CD4-positive, alpha-beta T cell treated with Interleukin-15 for 4 hours (primary cell): Measurements from ENCODE around the gene CUEDC2.

Source experiments
- DNase-seq: peaks from one replicate; pipeline ENCODE4 v3.0.0-alpha.2; 2020; ENCODE audit warnings: low spot score

Gene CUEDC2

GRCh38 chr10:102409604-102410428 is 22.6 kb downstream of the CUEDC2 start:
- no peak for DNase-seq

- DNase-seq = peak; percentile 62
Measured at GRCh38 chr10:102408728-102409603, 23.4 kb downstream of the CUEDC2 start.

GRCh38 chr10:102408131-102408727 is 24.1 kb downstream of the CUEDC2 start:
- DNase-seq = no peak

GRCh38 chr10:102407425-102408130 is 24.8 kb downstream of the CUEDC2 start:
- no peak for DNase-seq

GRCh38 chr10:102406815-102407214 is 25.6 kb downstream of the CUEDC2 start:
- DNase-seq = no peak

GRCh38 chr10:102405632-102406031 is 26.7 kb downstream of the CUEDC2 start:
- DNase-seq = no peak

GRCh38 chr10:102405108-102405571 is 27.2 kb downstream of the CUEDC2 start:
- no peak for DNase-seq

GRCh38 chr10:102404361-102405107 is 27.8 kb downstream of the CUEDC2 start:
- no peak for DNase-seq

GRCh38 chr10:102403115-102403514 is 29.3 kb downstream of the CUEDC2 start:
- no peak for DNase-seq

GRCh38 chr10:102402512-102402896 is 29.9 kb downstream of the CUEDC2 start:
- no peak for DNase-seq

- no peak for DNase-seq
Measured at GRCh38 chr10:102401735-102402511, 30.5 kb downstream of the CUEDC2 start.

- DNase-seq = no peak
Measured at GRCh38 chr10:102401342-102401654, 31.1 kb downstream of the CUEDC2 start.

GRCh38 chr10:102400598-102401341 is 31.6 kb downstream of the CUEDC2 start:
- DNase-seq = no peak

- no peak for DNase-seq
Measured at GRCh38 chr10:102400076-102400475, 32.3 kb downstream of the CUEDC2 start.

GRCh38 chr10:102399217-102400021 is 33.0 kb downstream of the CUEDC2 start:
- peak; percentile 89 for DNase-seq

GRCh38 chr10:102398172-102399020 is 34.0 kb downstream of the CUEDC2 start:
- DNase-seq = no peak

GRCh38 chr10:102397222-102398171 is 34.9 kb downstream of the CUEDC2 start:
- DNase-seq = no peak
